ENCODE results near the gene PKD1L1. TPM values are rescaled to one million over a fixed set of nuclear protein-coding genes. Genes with fewer than 3 reads are reported as not detected.

Gene PKD1L1
- total RNA-seq, 1 experiment from 2014 or later: 0.17 TPM

DNA sequence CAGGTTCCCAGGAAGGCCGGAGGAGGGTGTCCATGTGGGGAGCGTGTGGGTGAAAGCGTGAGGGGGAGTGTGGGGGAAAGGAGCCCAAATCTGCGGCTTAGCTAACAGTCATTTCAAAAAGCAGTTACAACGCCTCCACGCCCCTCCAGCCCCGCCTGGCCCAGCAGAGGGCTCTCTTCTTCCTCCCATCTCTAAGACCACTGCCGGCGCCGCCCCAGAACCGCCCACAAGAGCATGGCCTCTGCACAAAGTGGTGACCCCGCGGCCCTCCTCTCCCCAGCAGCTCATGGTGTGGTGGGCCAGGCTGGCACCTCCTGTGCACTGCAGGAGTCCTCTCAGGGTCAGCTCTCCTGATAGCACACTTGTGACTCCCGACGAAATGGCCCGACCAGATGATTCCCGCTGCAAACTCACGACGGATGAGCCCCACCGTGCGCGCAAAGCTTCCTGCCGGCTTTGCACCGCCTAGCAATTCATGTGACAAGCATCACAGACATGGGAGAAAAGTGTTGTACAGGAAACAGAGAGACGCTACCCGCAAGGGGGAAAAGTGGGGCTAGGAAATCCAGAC, 43.6 kb upstream of the PKD1L1 start (continued):
- TF ChIP-seq, protein P1, sequence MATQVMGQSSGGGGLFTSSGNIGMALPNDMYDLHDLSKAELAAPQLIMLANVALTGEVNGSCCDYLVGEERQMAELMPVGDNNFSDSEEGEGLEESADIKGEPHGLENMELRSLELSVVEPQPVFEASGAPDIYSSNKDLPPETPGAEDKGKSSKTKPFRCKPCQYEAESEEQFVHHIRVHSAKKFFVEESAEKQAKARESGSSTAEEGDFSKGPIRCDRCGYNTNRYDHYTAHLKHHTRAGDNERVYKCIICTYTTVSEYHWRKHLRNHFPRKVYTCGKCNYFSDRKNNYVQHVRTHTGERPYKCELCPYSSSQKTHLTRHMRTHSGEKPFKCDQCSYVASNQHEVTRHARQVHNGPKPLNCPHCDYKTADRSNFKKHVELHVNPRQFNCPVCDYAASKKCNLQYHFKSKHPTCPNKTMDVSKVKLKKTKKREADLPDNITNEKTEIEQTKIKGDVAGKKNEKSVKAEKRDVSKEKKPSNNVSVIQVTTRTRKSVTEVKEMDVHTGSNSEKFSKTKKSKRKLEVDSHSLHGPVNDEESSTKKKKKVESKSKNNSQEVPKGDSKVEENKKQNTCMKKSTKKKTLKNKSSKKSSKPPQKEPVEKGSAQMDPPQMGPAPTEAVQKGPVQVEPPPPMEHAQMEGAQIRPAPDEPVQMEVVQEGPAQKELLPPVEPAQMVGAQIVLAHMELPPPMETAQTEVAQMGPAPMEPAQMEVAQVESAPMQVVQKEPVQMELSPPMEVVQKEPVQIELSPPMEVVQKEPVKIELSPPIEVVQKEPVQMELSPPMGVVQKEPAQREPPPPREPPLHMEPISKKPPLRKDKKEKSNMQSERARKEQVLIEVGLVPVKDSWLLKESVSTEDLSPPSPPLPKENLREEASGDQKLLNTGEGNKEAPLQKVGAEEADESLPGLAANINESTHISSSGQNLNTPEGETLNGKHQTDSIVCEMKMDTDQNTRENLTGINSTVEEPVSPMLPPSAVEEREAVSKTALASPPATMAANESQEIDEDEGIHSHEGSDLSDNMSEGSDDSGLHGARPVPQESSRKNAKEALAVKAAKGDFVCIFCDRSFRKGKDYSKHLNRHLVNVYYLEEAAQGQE (IDR thresholded peaks at IDR 0.05; ENCODE audit: low read depth): no peak
- TF ChIP-seq TCF7L2 (IDR thresholded peaks at IDR 0.05; ENCODE audit: borderline replicate concordance, extremely low read depth, insufficient read depth, insufficient read length) (peak; percentile 25), JUND (IDR thresholded peaks at IDR 0.05) (no peak), EZH2 (IDR thresholded peaks at IDR 0.05) (no peak)

DNA sequence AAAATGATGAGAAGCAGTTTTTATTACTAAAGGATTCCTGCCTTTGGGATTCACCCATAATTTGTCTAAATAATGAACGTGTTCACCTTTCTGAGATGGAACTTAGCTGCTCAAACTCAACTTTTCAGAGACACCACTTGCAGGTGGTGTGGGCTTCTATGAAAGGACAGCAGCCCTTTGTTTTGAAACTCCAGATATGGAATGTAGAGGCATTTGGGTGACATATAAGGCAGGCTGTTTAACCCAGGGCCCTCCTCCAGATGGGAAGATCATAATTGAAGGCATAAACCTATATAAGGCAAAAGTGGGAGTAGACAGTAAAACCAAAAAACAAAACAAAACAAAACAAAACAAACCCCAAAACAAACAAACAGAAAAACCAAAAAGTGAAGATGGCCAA, 43.0 kb upstream of the PKD1L1 start:
- CTCF ChIA-PET: interaction anchor here (0.7 to 1.4 kb wide), 4 partner anchors 97 to 164 kb away, joined by 3 to 10 read pairs (median 4); no protein-coding TSS in a partner anchor
- ATAC-seq: no peak
- H3K9ac ChIP-seq (ENCODE audit: low read length): no peak overlapping the region
- POLR2A ChIA-PET: interaction anchor here (1.3 kb wide), 1 partner anchor 8 kb away, joined by 4 read pairs; no protein-coding TSS in a partner anchor
- BruUV-seq (replicated peaks): no TSS peak
- DNase-seq (ENCODE audit: low read depth, low spot score): no peak
- no peak overlapping the region for H2AFZ ChIP-seq (ENCODE audit: low read depth, low read length, poor library complexity, severe bottlenecking)
- RAD21 ChIA-PET (ENCODE audit: low non-redundant PET in 1 of 2, low total read pairs in 2 of 2, uncharacterized antibody in 2 of 2, unreplicated experiment in 2 of 2): no interaction called here
- H3K9me3 ChIP-seq (ENCODE audit: control insufficient read depth in 1 of 2, insufficient read depth in 1 of 2, low read depth in 1 of 2, low read length in 2 of 2): no peaks in the 10 kb centered on the region
- H3K36me3 ChIP-seq (ENCODE audit: control insufficient read depth in 1 of 2, insufficient read depth in 2 of 2, low read length in 2 of 2): no peaks in the 10 kb centered on the region
- H3K4me2 ChIP-seq (ENCODE audit: low read length): 0 out of 2 replicates have a peak overlapping the region, but pooled peaks have one; percentile 29
- no peaks in the 10 kb centered on the region for H4K20me1 ChIP-seq (ENCODE audit: insufficient read depth)
- H3K79me2 ChIP-seq (ENCODE audit: insufficient read depth, low read length): no peaks in the 10 kb centered on the region
- H3K4me3 ChIP-seq (replicated peaks in 1 of 2; ENCODE audit: low read depth in 1 of 2, low read length in 2 of 2): no peak overlapping the region
- H3K27ac ChIP-seq (ENCODE audit: low read depth, low read length): no peak overlapping the region
- no peaks in the 10 kb centered on the region for H3K27me3 ChIP-seq (ENCODE audit: insufficient read depth, low read length)
- intact Hi-C loops (cut with micrococcal nuclease): loop anchor here (1.0 kb wide), 1 partner anchor 119 kb away; no protein-coding TSS in a partner anchor
- peaks cover 2 to 5% of the 10 kb centered on the region in 2 experiments; a peak in 2 of 4 replicates for H3K4me1 ChIP-seq (ENCODE audit: control insufficient read depth in 1 of 2, insufficient read depth in 2 of 2, low read length in 2 of 2)
- no peaks in the 10 kb centered on the region for H3K9me2 ChIP-seq (ENCODE audit: insufficient read depth)
- TF ChIP-seq YY1 (IDR thresholded peaks at IDR 0.05; ENCODE audit: extremely low read depth, insufficient replicate concordance, low read depth, low read length) (no peak), ZFX (IDR thresholded peaks at IDR 0.05) (no peak), EZH2phosphoT487 (IDR thresholded peaks at IDR 0.05; ENCODE audit: borderline replicate concordance) (no peak), POLR2A (IDR thresholded peaks at IDR 0.05; ENCODE audit: borderline replicate concordance, extremely low read depth, insufficient read depth, insufficient read length) (no peak), POLR2AphosphoS5 (IDR thresholded peaks at IDR 0.05; ENCODE audit: low read depth, low read length) (no peak), SP1 (IDR thresholded peaks at IDR 0.05; ENCODE audit: low read depth) (no peak), SIN3A (IDR thresholded peaks at IDR 0.05; ENCODE audit: low read depth) (no peak), CBX3 (IDR thresholded peaks at IDR 0.05; ENCODE audit: low read depth) (no peak), RAD21 (IDR thresholded peaks at IDR 0.05; ENCODE audit: low read depth) (no peak), ELF1 (IDR thresholded peaks at IDR 0.05; ENCODE audit: borderline replicate concordance, low read depth) (no peak), TCF7L2 (IDR thresholded peaks at IDR 0.05; ENCODE audit: borderline replicate concordance, extremely low read depth, insufficient read depth, insufficient read length) (no peak), SRF (IDR thresholded peaks at IDR 0.05; ENCODE audit: low read depth) (no peak), ZNF274 (IDR thresholded peaks at IDR 0.05; ENCODE audit: low read depth, low read length) (no peak), CEBPB (IDR thresholded peaks at IDR 0.05; ENCODE audit: low read depth) (no peak)
- TF ChIP-seq, protein P1 (IDR thresholded peaks at IDR 0.05; ENCODE audit: low read depth): no peak
- TF ChIP-seq, protein P2, sequence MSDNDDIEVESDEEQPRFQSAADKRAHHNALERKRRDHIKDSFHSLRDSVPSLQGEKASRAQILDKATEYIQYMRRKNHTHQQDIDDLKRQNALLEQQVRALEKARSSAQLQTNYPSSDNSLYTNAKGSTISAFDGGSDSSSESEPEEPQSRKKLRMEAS (IDR thresholded peaks at IDR 0.05): no peak

All from HCT116 (cell line).